ENCODE measurements around the gene PIP5K1A. TPM values are rescaled to one million over a fixed set of nuclear protein-coding genes. Genes with fewer than 3 reads are reported as not detected.

Gene PIP5K1A
- total RNA-seq, 1 donor from 2014 or later: 32.6 TPM

DNA sequence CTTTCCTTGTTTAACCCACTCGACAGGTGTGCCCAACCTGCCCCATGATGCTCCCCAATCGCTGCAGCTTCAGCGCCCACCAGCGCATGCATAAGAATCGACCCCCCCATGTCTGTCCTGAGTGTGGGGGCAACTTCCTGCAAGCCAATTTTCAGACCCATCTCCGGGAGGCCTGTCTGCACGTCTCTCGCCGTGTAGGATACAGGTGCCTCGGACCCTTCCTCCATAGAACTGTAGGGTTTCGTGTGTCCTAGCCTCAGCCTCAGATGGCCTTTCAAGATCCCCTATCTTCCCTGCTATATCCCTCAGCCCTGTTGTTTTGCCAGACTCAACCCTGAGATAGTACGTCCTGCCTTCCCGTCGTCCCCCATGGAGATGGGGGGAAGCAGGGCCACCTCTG lies 90.2 kb downstream of the PIP5K1A start:
- no peak for DNase-seq (ENCODE audit: low read depth in 2 of 2)

GRCh38 chr1:151289080-151289935 lies 91.0 kb downstream of the PIP5K1A start:
- no peak for DNase-seq (ENCODE audit: low read depth in 2 of 2)

DNA sequence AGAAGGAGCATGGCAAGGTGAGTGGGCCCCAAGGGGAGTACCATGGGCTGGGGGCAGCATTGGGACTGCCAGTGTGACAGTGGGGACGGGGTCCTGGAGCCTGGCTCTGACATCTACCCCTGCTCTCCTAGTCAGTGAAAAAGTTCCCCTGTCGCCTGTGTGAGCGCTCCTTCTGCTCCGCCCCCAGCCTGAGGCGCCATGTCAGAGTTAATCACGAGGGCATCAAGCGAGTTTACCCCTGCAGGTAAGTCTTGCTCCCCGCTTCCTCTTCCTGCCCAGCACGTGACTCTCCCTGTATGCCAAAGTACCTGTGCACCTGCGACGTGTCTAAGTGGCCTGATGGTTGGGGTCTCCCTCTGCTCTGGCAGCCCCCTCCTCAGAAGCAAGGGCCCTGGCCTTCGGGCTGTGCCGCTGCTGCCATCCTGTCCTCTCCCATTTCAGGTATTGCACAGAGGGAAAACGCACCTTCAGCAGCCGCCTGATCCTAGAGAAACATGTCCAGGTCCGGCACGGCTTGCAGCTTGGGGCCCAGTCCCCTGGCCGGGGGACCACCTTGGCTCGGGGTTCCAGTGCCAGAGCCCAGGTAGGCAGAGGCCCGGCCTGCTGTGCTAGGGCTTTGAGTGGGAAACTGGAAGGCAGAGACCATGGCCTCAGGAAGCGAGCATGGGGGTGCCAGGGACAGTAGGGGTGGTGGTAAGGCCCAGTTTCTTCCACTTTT lies 91.8 kb downstream of the PIP5K1A start:
- DNase-seq (ENCODE audit: low read depth in 2 of 2): no peak

GRCh38 chr1:151290709-151291303 lies 92.5 kb downstream of the PIP5K1A start:
- no peak for DNase-seq (ENCODE audit: low read depth in 2 of 2)

DNA sequence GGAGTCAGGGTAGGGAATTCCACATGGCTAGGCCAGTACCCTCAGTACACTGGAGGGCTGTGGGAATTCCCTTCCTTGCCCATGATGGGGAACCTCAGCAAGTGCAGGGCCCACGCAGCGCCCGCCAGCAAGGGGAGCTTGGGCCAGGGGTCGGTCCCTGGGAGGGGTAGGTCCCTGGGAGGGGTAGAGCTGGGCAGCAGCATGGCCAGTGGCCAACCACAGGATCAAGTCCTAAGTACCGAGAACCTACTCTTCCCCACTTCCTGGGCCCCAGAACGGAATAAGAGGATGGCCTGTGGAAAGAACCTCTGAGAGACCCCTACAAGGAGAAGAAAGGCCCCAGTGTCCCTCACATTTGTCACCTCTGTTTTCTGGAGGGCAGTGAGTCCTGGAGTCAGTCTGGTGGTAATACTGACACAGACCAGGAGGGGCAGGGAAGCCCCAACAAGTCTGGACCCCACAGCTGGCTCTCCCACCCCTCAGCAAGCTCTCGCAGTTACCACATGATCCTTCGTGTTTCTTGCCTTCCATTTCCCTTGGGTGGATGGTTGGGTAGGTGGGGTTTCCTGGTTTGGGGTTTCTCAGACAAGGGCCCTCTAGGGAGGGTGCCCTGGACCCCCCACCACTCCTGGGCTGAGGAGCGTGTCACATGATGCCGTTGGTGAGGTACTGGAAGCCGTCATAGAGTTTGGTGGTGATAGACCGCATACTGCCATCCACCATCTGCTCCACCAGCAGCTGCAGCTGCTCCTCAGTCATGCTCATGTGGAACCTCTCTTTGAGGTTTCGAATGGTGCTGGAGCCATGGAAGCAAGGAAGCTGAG lies 94.1 kb downstream of the PIP5K1A start:
- no peak for DNase-seq (ENCODE audit: low read depth in 2 of 2)

GRCh38 chr1:151293093-151293492 lies 94.7 kb downstream of the PIP5K1A start:
- DNase-seq (ENCODE audit: low read depth in 2 of 2): no peak

- DNase-seq (ENCODE audit: low read depth in 2 of 2): no peak
Observed at GRCh38 chr1:151294742-151295462, 96.5 kb downstream of the PIP5K1A start.

Other genes starting within 250 kb of the PIP5K1A start
- 64.7 and 92.7 TPM in 2 replicates for gene CERS2, start 223.7 kb upstream of the PIP5K1A start, total RNA-seq
- gene ANXA9, start 216.3 kb upstream of the PIP5K1A start, total RNA-seq: not detected in 2 replicates
- gene MINDY1, start 191.7 kb upstream of the PIP5K1A start, total RNA-seq: 9.0 and 9.5 TPM in 2 replicates
- gene PRUNE1, start 190.1 kb upstream of the PIP5K1A start, total RNA-seq: 4.0 and 8.0 TPM in 2 replicates
- under 0.01 and 0.13 TPM in 2 replicates for gene BNIPL, start 162.0 kb upstream of the PIP5K1A start, total RNA-seq
- gene C1orf56, start 150.8 kb upstream of the PIP5K1A start, total RNA-seq: 1.0 and 1.1 TPM in 2 replicates
- gene CDC42SE1, start 138.9 kb upstream of the PIP5K1A start, total RNA-seq: 42.2 and 61.4 TPM in 2 replicates
- gene MLLT11, start 138.2 kb upstream of the PIP5K1A start, total RNA-seq: 1.3 and 1.8 TPM in 2 replicates
- gene GABPB2, start 127.8 kb upstream of the PIP5K1A start, total RNA-seq: 5.6 and 6.4 TPM in 2 replicates
- 3.1 and 6.2 TPM in 2 replicates for gene SEMA6C, start 51.9 kb upstream of the PIP5K1A start, total RNA-seq
- 0.13 TPM in 1 of 2 replicates, not detected in the other for gene TNFAIP8L2, start 41.9 kb upstream of the PIP5K1A start, total RNA-seq
- 3.2 and 3.5 TPM in 2 replicates for gene LYSMD1, start 32.6 kb upstream of the PIP5K1A start, total RNA-seq
- 16.7 and 17.5 TPM in 2 replicates for gene SCNM1, start 32.4 kb upstream of the PIP5K1A start, total RNA-seq
- gene TMOD4, start 22.6 kb upstream of the PIP5K1A start, total RNA-seq: 0.25 TPM in 1 of 2 replicates, not detected in the other
- 40.8 and 42.1 TPM in 2 replicates for gene VPS72, start 8.4 kb upstream of the PIP5K1A start, total RNA-seq
- 192 and 200 TPM in 2 replicates for gene PSMD4, start 56.2 kb downstream of the PIP5K1A start, total RNA-seq
- 5.8 and 9.7 TPM in 2 replicates for gene ZNF687, start 83.7 kb downstream of the PIP5K1A start, total RNA-seq
- gene PI4KB, start 128.9 kb downstream of the PIP5K1A start, total RNA-seq: 29.7 and 38.1 TPM in 2 replicates
- 40.7 and 48.7 TPM in 2 replicates for gene RFX5, start 148.7 kb downstream of the PIP5K1A start, total RNA-seq
- 0.13 and 0.25 TPM in 2 replicates for gene SELENBP1, start 174.2 kb downstream of the PIP5K1A start, total RNA-seq
- 435 and 447 TPM in 2 replicates for gene PSMB4, start 201.0 kb downstream of the PIP5K1A start, total RNA-seq

Data from dermis microvascular lymphatic vessel endothelial cell (primary cell).